GM21367 (cell line): ENCODE results near the gene SFSWAP.
"Not testable (repeated sequence)": the region's sequence is repeated elsewhere in the genome, so short reads cannot be mapped to it uniquely, and the experiment has no call there.

Experiments
- ATAC-seq: cut with Tn5 transposase; IDR thresholded peaks from one replicate; pipeline ENCODE4 v1.9.1; 2021; ENCODE audit not compliant: unreplicated experiment

Gene SFSWAP

GRCh38 chr12:131710464-131711457 lies at the start of gene SFSWAP:
Gene SFSWAP, plus strand, starts transcription at chr12:131711090. Its CDS starts 140 bp downstream, at chr12:131711230.
- ATAC-seq: peak; percentile 77

DNA sequence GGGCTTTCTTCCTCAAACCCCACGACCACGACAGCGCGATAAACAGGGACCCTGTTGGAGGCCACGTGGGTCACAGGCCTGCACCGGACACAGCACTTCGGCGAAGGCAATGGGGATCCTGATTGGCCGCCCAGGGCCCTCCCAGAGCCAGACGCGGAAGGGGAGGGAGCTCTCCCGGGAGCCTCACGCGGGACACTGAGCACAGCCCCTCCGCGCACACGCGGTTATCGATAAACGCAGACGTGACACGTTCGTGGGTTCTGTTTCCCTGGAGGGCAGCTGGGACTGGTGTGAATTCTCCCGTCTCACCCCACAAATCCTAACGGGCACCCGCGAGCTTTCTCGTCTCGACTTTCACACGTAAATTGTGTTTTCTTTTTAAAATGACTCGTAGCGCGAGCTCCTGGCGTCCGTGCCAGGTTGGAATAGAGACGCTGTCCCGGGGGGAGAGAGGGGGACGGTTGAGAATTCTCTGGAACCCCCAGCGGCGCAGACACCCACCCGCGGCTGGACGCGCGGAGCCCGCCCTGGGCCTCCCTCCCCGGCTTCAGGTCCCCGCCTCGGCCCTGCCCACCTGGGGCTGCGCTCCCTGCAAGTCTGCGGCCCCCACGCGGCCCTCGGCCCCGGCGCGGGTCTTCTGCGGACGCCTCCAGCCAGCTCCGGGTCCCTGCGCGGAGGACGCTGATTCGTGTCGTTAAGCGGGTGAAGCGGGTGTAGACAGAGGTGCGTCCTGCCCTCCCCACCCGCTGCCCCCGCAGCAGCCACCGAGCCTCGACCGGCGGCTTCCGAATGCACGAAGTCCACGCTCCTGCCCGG lies 49.5 kb upstream of the SFSWAP start:
- not testable (repeated sequence) for ATAC-seq

DNA sequence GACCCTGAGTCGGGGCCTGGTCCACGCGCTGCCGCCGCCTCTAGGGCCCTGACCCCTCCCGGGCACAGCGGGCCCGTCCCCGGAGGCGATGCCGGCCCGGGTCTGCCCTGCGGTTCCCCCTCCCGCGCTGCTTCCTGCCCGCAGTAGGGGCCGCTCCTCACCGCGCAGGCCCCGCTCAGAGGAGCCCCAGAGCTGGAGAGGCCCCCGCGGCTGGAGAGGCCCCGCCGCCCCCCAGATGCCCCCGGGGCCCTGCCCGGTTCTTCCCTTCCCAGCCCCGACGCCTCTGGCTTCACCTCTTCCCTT lies 49.0 kb upstream of the SFSWAP start:
- not testable (repeated sequence) for ATAC-seq

DNA sequence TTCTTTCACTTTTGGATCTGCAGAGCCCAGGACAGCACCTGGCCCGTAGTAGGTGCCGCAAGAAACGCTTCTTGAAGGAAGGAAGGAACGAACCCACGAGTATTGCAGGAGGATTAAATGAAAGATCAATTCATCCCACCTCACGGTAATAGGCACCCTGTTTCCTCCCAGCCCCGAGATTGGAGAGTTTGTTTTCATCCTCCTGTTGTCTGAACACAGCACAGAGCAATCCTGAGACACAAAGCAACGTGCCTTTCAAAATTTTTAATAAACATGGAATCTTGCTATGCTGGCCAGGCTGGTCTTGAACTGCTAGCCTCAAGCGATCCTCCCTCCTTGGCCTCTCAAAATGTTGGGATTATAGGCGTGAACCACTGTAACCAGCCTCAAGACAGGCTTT lies 48.5 kb upstream of the SFSWAP start:
- not testable (repeated sequence) for ATAC-seq

GRCh38 chr12:131665666-131666065 lies 45.2 kb upstream of the SFSWAP start:
- ATAC-seq: not testable (repeated sequence)

DNA sequence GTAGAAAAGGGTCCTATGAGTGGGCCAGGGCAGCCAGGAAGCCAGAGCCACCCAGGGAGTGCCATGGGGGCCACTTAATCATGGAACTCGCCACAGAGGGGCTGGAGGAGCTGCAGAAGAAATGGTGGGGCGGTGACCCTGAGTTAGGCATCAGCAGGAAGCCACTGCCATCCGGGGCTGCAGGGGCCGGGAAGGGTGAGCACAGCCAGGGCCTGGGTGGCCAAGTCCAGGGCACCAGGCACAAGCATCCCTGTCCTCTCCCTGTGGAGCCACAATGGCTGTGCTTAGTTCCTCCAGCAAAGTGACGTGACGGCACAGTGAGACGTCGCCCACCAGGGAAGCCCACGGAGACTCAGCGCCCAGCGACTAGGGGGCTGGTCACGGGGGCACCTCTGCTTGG lies 44.4 kb upstream of the SFSWAP start:
- not testable (repeated sequence) for ATAC-seq

- ATAC-seq: not testable (repeated sequence)
Measured at GRCh38 chr12:131666978-131667601, 43.8 kb upstream of the SFSWAP start.

DNA sequence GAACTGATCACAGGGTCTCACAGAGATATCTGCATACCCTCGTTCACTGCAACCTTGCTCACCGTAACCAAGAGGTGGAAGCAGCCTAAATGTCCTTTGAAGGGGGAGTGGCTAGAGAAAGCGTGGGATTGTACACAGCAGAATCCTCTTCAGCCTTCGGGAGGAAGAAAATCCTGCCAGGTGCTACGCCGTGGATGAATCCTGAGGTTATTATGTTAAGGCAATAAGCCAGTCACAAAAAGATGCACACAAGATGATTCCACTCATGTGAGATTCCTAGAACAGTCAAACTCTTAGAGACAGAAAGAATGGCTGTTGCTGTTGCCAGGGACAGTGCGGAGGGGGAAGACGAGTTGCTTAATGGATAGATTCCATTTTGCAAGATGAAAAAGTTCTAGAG lies 39.6 kb upstream of the SFSWAP start:
- ATAC-seq: no peak

- ATAC-seq: no peak
Measured at GRCh38 chr12:131671871-131672270, 39.0 kb upstream of the SFSWAP start.

DNA sequence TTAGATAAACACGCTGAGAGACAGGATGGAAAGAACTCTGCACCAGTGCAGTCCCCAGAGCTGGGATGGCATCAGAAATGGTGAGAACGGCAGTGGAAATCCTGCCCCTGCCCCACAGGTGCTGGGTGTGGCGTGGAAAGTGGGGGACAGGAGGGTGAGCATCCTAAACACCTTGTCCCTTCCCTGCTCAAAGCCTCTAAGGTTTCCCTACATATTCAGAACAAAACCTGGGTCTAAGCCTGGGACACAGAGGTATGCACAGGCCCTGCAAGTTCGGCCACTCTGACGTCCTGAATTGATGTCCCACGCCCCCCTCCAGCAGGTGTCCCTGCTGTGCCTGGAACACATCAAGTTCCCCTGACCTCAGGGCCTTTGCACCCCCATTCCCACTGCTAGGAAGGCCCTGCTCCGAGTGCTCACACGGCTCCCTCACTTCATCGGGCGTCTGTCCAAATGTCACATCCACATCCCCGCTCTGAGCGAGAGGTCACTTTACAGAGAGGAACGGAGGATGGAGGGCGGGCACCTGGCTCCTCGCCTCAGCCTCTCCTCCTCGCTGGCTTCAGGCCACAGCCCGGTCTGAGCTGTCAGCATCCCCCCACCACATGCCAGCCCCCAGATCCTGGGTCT lies 38.5 kb upstream of the SFSWAP start:
- ATAC-seq: no peak

DNA sequence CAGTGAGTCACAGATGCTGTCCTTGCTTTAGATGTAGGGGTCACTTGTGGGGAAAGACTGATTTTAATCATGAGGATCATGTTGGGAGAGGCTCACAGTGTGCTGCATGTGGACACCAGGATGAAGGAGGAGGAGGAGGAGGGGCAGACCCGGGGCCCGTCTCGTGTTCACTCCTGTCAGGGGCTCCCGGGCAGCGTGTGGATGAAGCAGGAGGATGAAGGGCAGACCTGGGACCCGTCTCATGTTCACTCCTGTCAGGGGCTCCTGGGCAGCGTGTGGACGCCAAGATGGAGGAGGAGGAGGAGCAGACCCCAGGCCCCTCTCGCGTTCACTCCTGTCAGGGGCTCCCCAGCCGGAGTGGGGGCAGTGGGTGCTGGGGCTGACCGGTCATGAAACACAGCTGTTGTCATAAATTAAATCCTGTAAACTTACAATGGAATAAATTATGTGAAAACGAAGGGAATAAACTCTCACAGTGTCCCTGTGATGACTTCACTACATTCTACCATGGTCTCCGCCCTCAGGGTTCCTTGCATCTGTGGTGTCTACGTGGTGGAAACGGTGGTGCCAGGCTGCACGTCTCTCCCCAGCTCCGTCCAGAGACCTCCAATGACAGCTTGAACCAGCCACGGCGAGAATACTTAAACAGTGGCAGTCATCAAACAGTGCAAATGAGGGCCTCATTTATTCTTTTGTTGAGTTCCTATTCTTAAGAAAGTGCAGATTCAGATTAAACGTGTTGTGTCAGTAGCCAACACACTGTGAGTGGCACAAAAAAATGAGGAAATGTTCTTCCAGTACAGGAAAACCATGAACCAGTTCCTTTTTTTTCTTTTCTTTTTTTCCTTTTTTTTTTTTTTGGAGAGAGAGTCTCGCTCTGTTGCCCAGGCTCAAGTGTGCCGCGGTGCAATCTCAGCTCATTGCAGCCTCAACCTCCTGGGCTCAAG lies 37.7 kb upstream of the SFSWAP start:
- ATAC-seq: no peak

DNA sequence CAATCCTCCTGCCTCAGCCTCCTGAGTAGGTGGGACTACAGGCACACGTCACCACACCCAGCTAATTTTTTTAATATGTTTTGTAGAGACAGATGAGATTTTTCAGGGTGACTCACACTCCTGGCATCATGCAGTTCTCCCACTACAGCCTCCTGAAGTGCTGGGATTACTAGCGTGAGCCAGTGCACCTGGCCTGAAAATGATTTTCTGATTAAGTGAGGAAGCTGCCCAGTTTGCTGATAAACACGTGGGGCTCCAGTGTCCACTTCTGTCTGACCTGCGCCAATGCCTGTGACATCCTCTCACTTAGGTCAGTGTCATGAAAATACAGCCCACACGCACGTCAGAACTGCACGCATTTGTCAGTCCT lies 37.0 kb upstream of the SFSWAP start:
- ATAC-seq: no peak

- ATAC-seq: no peak
Measured at GRCh38 chr12:131674373-131674772, 36.5 kb upstream of the SFSWAP start.

DNA sequence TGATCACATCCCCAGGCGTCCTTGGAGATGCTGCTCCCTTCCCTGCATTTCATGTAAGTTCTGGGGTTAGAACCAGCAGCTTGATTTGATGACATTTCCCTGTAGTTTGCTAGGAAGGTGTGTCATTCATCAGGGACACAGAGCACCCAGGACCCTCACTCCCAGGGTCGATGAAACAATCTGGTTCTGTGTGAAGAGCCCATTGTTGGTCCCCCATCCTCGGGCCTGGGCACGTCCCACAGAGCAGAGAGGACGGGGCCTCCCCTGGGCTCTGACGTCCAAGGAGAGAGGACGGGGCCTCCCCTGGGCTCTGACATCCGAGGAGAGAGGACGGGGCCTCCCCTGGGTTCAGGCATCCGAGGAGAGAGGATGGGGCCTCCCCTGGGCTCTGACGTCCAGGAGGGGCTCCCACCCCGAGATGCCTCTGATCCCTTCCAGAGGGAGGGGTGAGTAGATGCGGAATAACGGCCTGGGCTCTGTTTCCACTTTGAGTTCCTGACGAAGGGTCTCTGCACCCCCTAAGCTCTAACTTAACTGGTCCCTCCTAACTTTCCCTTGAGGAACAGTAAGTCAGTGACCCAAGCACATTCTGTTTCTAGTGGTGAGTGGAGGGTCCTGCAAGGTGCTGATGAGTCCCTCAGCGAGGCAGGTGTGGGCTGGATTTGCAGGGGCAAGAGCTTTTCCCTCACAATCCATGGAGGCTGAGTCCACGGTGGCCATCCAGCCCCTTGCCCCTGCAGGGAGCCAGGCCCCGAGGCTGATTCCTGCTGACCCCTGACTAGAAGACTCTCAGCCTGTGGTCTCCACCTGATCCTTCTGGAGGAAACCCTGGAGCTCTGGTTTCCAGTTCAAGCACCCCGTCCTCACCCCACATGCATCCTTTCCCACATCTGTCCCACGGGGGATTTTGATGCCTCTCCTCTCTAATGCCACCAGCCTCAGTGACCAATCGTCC lies 35.5 kb upstream of the SFSWAP start:
- no peak for ATAC-seq

GRCh38 chr12:131676544-131676943 lies 34.3 kb upstream of the SFSWAP start:
- no peak for ATAC-seq

- ATAC-seq: not testable (repeated sequence)
Measured at GRCh38 chr12:131677067-131677466, 33.8 kb upstream of the SFSWAP start.

- ATAC-seq: no peak
Measured at GRCh38 chr12:131677699-131678098, 33.2 kb upstream of the SFSWAP start.

DNA sequence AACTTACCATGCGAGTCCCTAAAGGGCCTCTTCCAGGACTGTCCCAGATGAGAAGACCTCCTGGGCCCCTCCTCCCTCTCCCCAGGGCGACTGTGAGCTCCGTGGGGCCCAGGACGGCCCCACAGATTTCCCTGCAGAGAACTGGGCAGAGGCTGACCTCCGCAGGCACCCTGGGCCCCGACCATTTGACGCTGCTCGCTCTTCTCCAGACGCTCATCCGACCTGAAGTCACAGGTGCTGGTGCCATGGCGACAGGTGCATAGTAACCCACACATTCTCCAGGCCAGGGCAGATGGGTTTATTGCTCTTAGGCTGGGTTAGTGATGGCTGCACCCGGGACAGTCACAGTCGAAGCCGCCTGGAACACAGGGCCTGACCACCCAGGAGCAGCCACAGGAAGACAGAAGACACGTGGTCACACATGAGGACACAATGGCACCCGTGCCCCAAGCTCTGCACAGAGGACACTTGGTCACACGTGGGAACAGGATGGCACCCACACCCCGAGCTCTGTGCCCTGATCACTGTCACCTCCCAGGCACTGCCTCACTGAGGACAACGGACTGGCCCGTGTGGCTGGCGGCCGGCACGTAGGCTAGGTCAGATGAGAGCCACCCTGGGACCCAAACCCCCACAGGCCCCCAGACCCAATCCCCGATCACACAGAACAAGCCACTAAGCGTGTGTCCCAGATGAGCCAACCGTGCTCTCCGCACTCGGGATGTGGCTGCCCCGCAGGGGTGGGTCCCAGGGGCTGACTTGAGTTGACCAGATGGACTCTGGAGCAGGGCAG lies 32.3 kb upstream of the SFSWAP start:
- ATAC-seq: not testable (repeated sequence)
